Hepatocyte (in vitro differentiated cells): ENCODE results near the gene ISL1. TPM values are rescaled to one million over a fixed set of nuclear protein-coding genes. Genes with fewer than 3 reads are reported as not detected.

ENCODE experiments used
- DNase-seq: peaks from one replicate; pipeline ENCODE4 v3.0.0-alpha.2; 2016; ENCODE audit warnings: low spot score
- H2AFZ ChIP-seq: fragments of 200-600 bp; sonication (generic); 2 replicates; pipeline ENCODE4 v1.6.0; 2016; ENCODE audit warnings: antibody characterized with exemption, mild to moderate bottlenecking
- H3K27ac ChIP-seq: fragments of 200-600 bp; sonication (generic); 2 replicates; pipeline ENCODE4 v1.5.1; 2016; ENCODE audit warnings: mild to moderate bottlenecking
- H3K27me3 ChIP-seq: fragments of 200-600 bp; sonication (generic); 2 replicates; pipeline ENCODE4 v1.6.1; 2016
- H3K36me3 ChIP-seq: fragments of 200-600 bp; sonication (generic); replicated peaks from 2 replicates; pipeline ENCODE4 v1.5.1; 2016; ENCODE audit warnings: low read depth; ENCODE audit not compliant: insufficient read depth
- H3K4me1 ChIP-seq: fragments of 200-600 bp; sonication (generic); 2 replicates; pipeline ENCODE4 v1.5.1; 2016; ENCODE audit warnings: mild to moderate bottlenecking, moderate library complexity; ENCODE audit not compliant: insufficient read depth
- H3K4me2 ChIP-seq: fragments of 200-600 bp; sonication (generic); 2 replicates; pipeline ENCODE4 v1.6.0; 2016
- H3K4me3 ChIP-seq: fragments of 200-600 bp; sonication (generic); 2 replicates; pipeline ENCODE4 v1.5.1; 2016; ENCODE audit warnings: mild to moderate bottlenecking
- H3K79me2 ChIP-seq: fragments of 200-600 bp; sonication (generic); 2 replicates; pipeline ENCODE4 v1.6.0; 2017; ENCODE audit warnings: mild to moderate bottlenecking
- H3K9me2 ChIP-seq: fragments of 200-600 bp; sonication (generic); replicated peaks from 2 replicates; pipeline ENCODE4 v1.6.0; 2017; ENCODE audit warnings: mild to moderate bottlenecking; ENCODE audit not compliant: insufficient read depth
- H3K9me3 ChIP-seq: fragments of 200-600 bp; sonication (generic); 2 replicates; pipeline ENCODE4 v1.5.1; 2016; ENCODE audit warnings: low read depth, mild to moderate bottlenecking
- H4K20me1 ChIP-seq: fragments of 200-600 bp; sonication (generic); 2 replicates; pipeline ENCODE4 v1.6.0; 2016; ENCODE audit warnings: mild to moderate bottlenecking; ENCODE audit not compliant: insufficient read depth, poor library complexity, severe bottlenecking
- EZH2 ChIP-seq: fragments of 200-600 bp; sonication (generic); IDR thresholded peaks from 2 replicates; pipeline ENCODE4 v1.6.1; 2016; ENCODE audit warnings: antibody characterized with exemption, mild to moderate bottlenecking, borderline replicate concordance
- EZH2phosphoT487 ChIP-seq: fragments of 200-600 bp; sonication (generic); IDR thresholded peaks from one replicate; pipeline ENCODE4 v1.6.1; 2018; ENCODE audit warnings: antibody characterized with exemption, mild to moderate bottlenecking, low read depth, moderate library complexity; ENCODE audit not compliant: unreplicated experiment, severe bottlenecking
- WGBS: methylation state at CpG from one replicate; pipeline ENCODE4 v1.1.6; 2016; ENCODE audit warnings: low lambda C conversion rate; ENCODE audit errors: missing lambda C conversion rate; 5-methylcytosine and 5-hydroxymethylcytosine counted together
- polyA plus RNA-seq: library from polyadenylated mRNA; unstranded; fragments of >200 nt; fragmentation: Nextera tagmentation; extraction: Ambion mirVana; gene quantifications from 2 replicates; pipeline ENCODE4 v1.2.1, GENCODE V29; 2016
- total RNA-seq: library from RNA; depleted of rRNA; stranded (reverse); fragments of >200 nt; gene quantifications from 2 replicates; pipeline ENCODE4 v1.2.3, GENCODE V29; 2014
- TF ChIP-seq, protein P1 (sequence below): fragments of 200-600 bp; sonication (generic); IDR thresholded peaks from 2 replicates; pipeline ENCODE4 v1.5.1; 2016; ENCODE audit warnings: antibody characterized with exemption, mild to moderate bottlenecking; ENCODE audit not compliant: poor library complexity

The ISL1 gene
- total and polyA plus RNA-seq, 2 experiments from 2014 or later, result 22.0 to 29.1 TPM

DNA sequence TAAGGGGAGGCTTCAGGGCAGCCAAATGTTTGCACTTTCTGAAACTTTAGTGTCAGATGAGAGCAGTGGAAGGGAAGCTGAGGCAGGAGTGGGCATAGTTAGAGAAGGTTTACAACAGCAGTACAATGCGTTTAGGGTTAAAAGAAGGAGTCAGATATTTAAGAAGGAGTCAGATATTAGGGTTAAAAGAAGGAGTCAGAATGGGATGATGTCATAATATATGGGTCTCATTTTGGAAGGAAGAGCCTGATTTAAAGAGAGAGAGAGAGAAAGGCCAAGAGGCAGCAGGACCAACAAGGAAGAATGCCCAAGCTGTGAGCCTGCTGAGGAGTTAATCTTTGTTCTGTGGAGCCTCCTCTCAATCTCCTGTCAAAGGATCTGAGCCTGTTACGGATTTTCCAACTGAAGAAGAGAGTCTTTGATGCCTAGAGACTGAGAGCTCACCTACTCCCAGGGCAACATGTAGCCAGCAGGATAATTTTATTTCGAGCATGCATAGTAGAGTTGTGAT is 9.5 kb downstream of the ISL1 start:
- Histone ChIP-seq H3K36me3 (no peaks in the 10 kb centered on the region), H2AFZ (no peak overlapping the region), H3K27me3 (peaks cover 83% of the 10 kb centered on the region), H3K79me2 (peaks cover 80% of the 10 kb centered on the region), H3K4me3 (no peak overlapping the region), H3K9me2 (no peaks in the 10 kb centered on the region), H3K9me3 (no peaks in the 10 kb centered on the region), H3K27ac (peak overlapping the region; percentile 91), H3K4me2 (peak overlapping the region; percentile 91), H4K20me1 (no peaks in the 10 kb centered on the region), H3K4me1 (peaks cover 8% of the 10 kb centered on the region)
- TF ChIP-seq EZH2phosphoT487 (no peak), EZH2 (no peak)
- TF ChIP-seq, protein P1, sequence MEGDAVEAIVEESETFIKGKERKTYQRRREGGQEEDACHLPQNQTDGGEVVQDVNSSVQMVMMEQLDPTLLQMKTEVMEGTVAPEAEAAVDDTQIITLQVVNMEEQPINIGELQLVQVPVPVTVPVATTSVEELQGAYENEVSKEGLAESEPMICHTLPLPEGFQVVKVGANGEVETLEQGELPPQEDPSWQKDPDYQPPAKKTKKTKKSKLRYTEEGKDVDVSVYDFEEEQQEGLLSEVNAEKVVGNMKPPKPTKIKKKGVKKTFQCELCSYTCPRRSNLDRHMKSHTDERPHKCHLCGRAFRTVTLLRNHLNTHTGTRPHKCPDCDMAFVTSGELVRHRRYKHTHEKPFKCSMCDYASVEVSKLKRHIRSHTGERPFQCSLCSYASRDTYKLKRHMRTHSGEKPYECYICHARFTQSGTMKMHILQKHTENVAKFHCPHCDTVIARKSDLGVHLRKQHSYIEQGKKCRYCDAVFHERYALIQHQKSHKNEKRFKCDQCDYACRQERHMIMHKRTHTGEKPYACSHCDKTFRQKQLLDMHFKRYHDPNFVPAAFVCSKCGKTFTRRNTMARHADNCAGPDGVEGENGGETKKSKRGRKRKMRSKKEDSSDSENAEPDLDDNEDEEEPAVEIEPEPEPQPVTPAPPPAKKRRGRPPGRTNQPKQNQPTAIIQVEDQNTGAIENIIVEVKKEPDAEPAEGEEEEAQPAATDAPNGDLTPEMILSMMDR, result no peak
- WGBS, result 29% methylated on average over 3 of the region's 3 CpGs
- no peak for DNase-seq

DNA sequence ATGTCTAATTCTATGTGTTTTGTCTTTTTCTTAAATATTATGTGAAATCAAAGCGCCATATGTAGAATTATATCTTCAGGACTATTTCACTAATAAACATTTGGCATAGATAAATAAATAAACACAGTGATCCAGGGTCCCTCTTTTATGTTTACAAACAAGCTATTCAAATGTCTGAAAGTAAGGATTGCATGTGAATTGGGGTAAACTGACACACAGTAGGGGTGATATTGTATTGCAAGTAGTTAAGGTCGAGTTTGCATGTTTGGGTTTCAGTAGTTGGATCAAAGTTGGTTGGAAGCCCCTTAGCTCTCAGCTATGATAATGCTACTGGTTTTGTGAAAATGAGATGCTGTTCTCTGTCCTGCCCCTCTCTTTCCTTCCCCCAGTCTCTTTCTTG is 11.4 kb downstream of the ISL1 start:
- peak overlapping the region; percentile 91 for H3K27ac ChIP-seq
- H3K27me3 ChIP-seq, result peaks cover 85% of the 10 kb centered on the region
- TF ChIP-seq EZH2phosphoT487 (no peak), EZH2 (no peak)
- TF ChIP-seq, protein P1, result no peak
- peaks cover 74% of the 10 kb centered on the region for H3K79me2 ChIP-seq
- no peak overlapping the region for H2AFZ ChIP-seq
- H3K36me3 ChIP-seq, result no peaks in the 10 kb centered on the region
- H3K9me2 ChIP-seq, result no peaks in the 10 kb centered on the region
- peak overlapping the region; percentile 91 for H3K4me2 ChIP-seq
- H4K20me1 ChIP-seq, result no peaks in the 10 kb centered on the region
- H3K9me3 ChIP-seq, result no peaks in the 10 kb centered on the region
- DNase-seq, result no peak
- H3K4me1 ChIP-seq, result peaks cover 12% of the 10 kb centered on the region
- WGBS, result 49% methylated on average over 2 of the region's 2 CpGs
- no peak overlapping the region for H3K4me3 ChIP-seq

DNA sequence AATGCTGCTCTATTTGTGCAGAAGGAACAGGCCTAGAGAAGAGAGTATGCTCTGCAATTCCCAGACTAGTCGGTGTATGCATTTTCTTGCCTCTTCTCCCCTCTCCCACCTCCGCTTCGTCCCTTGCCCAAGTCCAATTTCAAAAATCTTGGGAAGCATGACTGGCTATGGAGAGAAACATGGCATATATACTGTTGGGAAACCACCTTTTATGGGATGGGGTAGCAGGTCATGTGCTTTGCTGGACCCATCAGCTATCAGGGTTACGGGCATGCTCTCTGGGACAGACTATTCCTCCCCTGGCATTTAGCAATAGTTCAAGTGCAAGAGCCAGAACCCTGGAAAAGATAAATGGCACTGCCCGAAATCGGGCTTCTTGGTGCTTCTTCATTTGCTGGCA is 12.0 kb downstream of the ISL1 start:
- Histone ChIP-seq H2AFZ (no peak overlapping the region), H3K4me2 (peak overlapping the region; percentile 91), H4K20me1 (no peaks in the 10 kb centered on the region), H3K36me3 (no peaks in the 10 kb centered on the region), H3K9me2 (no peaks in the 10 kb centered on the region), H3K79me2 (peaks cover 68% of the 10 kb centered on the region), H3K4me1 (peaks cover 6% of the 10 kb centered on the region), H3K4me3 (no peak overlapping the region), H3K9me3 (no peaks in the 10 kb centered on the region), H3K27me3 (peaks cover 83% of the 10 kb centered on the region), H3K27ac (peak overlapping the region; percentile 91)
- TF ChIP-seq, protein P1, result no peak
- TF ChIP-seq EZH2 (no peak), EZH2phosphoT487 (no peak)
- WGBS, result 52% methylated on average over 6 of the region's 6 CpGs
- no peak for DNase-seq
